Measurements from ENCODE around the gene MYH10. TPM values are rescaled to one million over a fixed set of nuclear protein-coding genes. Genes with fewer than 3 reads are reported as not detected.

The MYH10 gene
- total and polyA plus RNA-seq, 9 of the 15 experiments (the other 6 are each of a cell fraction or from before 2014, with no cell fraction given) = 16.3 to 95.3 (median 39.7) TPM

- H3K4me2 ChIP-seq (ENCODE audit: insufficient read depth, low read length) = no peak overlapping the region
- WGBS (ENCODE audit: insufficient coverage, low coverage, missing lambda C conversion rate) = 90% methylated on average over 4 of the region's 4 CpGs
- BruUV-seq (replicated peaks) = no TSS peak
- no peak overlapping the region for H3K9ac ChIP-seq (ENCODE audit: insufficient read depth in 1 of 2, low read depth in 2 of 2, low read length in 2 of 2)
- no peaks in the 10 kb centered on the region for H3K79me2 ChIP-seq (ENCODE audit: control insufficient read depth, insufficient read depth, low read length)
- H3K9me3 ChIP-seq (replicated peaks; ENCODE audit: control insufficient read depth, insufficient read depth, low read depth, low read length) = no peaks in the 10 kb centered on the region
- H3K4me1 ChIP-seq (replicated peaks in 1 of 2; ENCODE audit: control insufficient read depth in 2 of 2, insufficient read depth in 2 of 2, low read length in 2 of 2) = no peaks in the 10 kb centered on the region
- intact Hi-C loops (cut with micrococcal nuclease) (no loop called here), in situ Hi-C loops (cut with MboI) (no loop called here)
- DNase-seq (ENCODE audit: extremely low read depth in 1 of 4, low spot score in 3 of 4) (no peak), FAIRE-seq (no peak), ATAC-seq (no peak)
- ChIA-PET POLR2A (interaction anchor here (1.2 kb wide), 1 partner anchor 23 kb away, joined by 3 read pairs; no protein-coding TSS in a partner anchor), CTCF (ENCODE audit: low intra/inter-chr PET ratio) (no interaction called here)
- no peaks in the 10 kb centered on the region; the same call in none of the 2 replicates for H4K20me1 ChIP-seq (replicated peaks; ENCODE audit: control insufficient read depth, insufficient read depth, low read length)
- peaks cover 79% of the 10 kb centered on the region for H3K36me3 ChIP-seq (ENCODE audit: control insufficient read depth, insufficient read depth, low read length)
- H3K27me3 ChIP-seq (ENCODE audit: control insufficient read depth in 2 of 2, insufficient read depth in 2 of 2, low read length in 2 of 2) = no peaks in the 10 kb centered on the region
- H3K4me3 ChIP-seq = no peak overlapping the region
- no peak for TF ChIP-seq ZNF232 (CRISPR knock-in tag; IDR thresholded peaks at IDR 0.05)
- TF ChIP-seq TEAD1 (CRISPR knock-in tag; IDR thresholded peaks at IDR 0.05) = no peak
- TF ChIP-seq ZNF76 (CRISPR knock-in tag; IDR thresholded peaks at IDR 0.05; ENCODE audit: borderline replicate concordance) = no peak
- TF ChIP-seq GATAD2A (IDR thresholded peaks at IDR 0.05) = no peak
- no peak for TF ChIP-seq PRMT5 (CRISPR knock-in tag; IDR thresholded peaks at IDR 0.05)
- no peak for TF ChIP-seq ZNF431 (CRISPR knock-in tag; IDR thresholded peaks at IDR 0.05)
- TF ChIP-seq ZNF512 (tag; IDR thresholded peaks at IDR 0.05) = no peak
- TF ChIP-seq SMARCE1 (IDR thresholded peaks at IDR 0.05) = no peak
- no peak for TF ChIP-seq RBM22 (IDR thresholded peaks at IDR 0.05; ENCODE audit: low read depth, low read length, poor library complexity, severe bottlenecking)
- TF ChIP-seq GTF2A2 (tag; IDR thresholded peaks at IDR 0.05) = no peak
- no peak for TF ChIP-seq ARHGAP35 (IDR thresholded peaks at IDR 0.05; ENCODE audit: partially characterized antibody)
- no peak for TF ChIP-seq MTA2 (IDR thresholded peaks at IDR 0.05; ENCODE audit: low read depth)
- no peak for TF ChIP-seq CBFA2T2 (conservative IDR thresholded peaks at IDR 0.05)
- no peak overlapping the region for H2AFZ ChIP-seq (ENCODE audit: low read depth, low read length)
- no peaks in the 10 kb centered on the region for H3K9me1 ChIP-seq (ENCODE audit: control insufficient read depth, insufficient read depth, low read length)
- no peak overlapping the region for H3K27ac ChIP-seq (ENCODE audit: extremely low read depth, low read depth, low read length)
Observed at GRCh38 chr17:8459107-8459506, 171.4 kb downstream of the MYH10 start.

All from K562 (cell line).